ACC112 (cell line): ENCODE results near the gene C9orf85.

Experiments used
- H2AFZ ChIP-seq: fragments of 200-600 bp; sonication (generic); one replicate; pipeline ENCODE4 v1.6.0; 2017; ENCODE audit warnings: antibody characterized with exemption, low read length; ENCODE audit not compliant: unreplicated experiment
- H3K27ac ChIP-seq: fragments of 200-600 bp; sonication (generic); 2 replicates; pipeline ENCODE4 v1.5.1; 2014; ENCODE audit warnings: low read depth, mild to moderate bottlenecking, antibody characterized with exemption, low read length, moderate library complexity
- H3K27me3 ChIP-seq: fragments of 200-600 bp; sonication (generic); 2 replicates; pipeline ENCODE4 v1.6.1; 2014; ENCODE audit warnings: mild to moderate bottlenecking, antibody characterized with exemption, low read length, moderate library complexity, mixed read lengths; ENCODE audit not compliant: insufficient read depth
- H3K36me3 ChIP-seq: fragments of 200-600 bp; sonication (generic); 2 replicates; pipeline ENCODE4 v1.6.1; 2016; ENCODE audit warnings: mild to moderate bottlenecking, antibody characterized with exemption, low read length, moderate library complexity, mixed read lengths; ENCODE audit not compliant: insufficient read depth
- H3K4me1 ChIP-seq: fragments of 200-600 bp; sonication (generic); one replicate; pipeline ENCODE4 v1.6.1; 2016; ENCODE audit warnings: low read length, mixed read lengths; ENCODE audit not compliant: insufficient read depth, unreplicated experiment, control insufficient read depth
- H3K4me3 ChIP-seq: fragments of 200-600 bp; sonication (generic); 2 replicates; pipeline ENCODE4 v1.5.1; 2014; ENCODE audit warnings: mild to moderate bottlenecking, low read depth, low read length
- H3K79me2 ChIP-seq: fragments of 200-600 bp; sonication (generic); one replicate; pipeline ENCODE4 v1.6.0; 2016; ENCODE audit warnings: low read length; ENCODE audit not compliant: control insufficient read depth, unreplicated experiment, insufficient read depth

Gene C9orf85

DNA sequence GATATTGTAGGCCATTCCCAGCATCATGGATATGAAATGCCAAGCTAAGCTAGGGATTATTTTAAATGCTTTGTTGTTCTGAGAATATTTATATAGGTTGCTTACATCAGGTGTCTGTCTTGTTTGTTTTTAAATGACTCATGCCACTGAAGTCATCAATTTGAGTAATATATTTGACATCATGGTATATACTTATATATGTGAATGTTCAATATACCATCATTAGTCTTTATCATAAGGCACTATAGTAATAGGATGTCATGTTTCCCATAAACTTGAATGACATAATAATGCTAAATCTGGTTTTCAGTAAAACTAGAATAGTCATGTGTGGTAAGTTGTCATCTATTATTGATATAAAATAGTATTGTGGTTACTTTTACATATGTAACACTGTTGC lies 13.1 kb downstream of the C9orf85 start:
- H3K27ac ChIP-seq: no peak overlapping the region
- no peaks in the 10 kb centered on the region for H3K36me3 ChIP-seq
- H3K79me2 ChIP-seq: peaks cover 42% of the 10 kb centered on the region
- H2AFZ ChIP-seq: no peak overlapping the region
- H3K4me1 ChIP-seq: peaks cover 17% of the 10 kb centered on the region
- H3K27me3 ChIP-seq: no peaks in the 10 kb centered on the region
- H3K4me3 ChIP-seq: no peak overlapping the region

DNA sequence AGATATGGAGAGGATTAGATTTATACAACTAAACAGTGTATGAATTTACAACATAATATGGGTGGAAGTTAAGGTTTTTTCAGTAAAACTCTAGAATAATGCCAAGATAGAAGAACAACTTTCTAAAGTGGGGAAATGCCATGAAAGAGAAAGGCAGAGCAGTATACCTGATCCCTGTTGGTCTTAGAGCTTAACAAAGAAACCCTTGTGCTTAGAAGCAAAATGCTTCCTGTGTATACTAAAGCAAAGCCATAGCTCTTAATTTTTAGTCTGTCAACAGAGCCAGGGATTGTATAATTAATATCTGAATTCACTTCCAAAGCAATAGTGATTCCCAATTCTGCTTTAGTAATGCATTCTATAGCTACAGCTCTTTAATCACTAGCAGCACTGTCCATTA lies 14.4 kb downstream of the C9orf85 start:
- H3K36me3 ChIP-seq: no peaks in the 10 kb centered on the region
- no peaks in the 10 kb centered on the region for H3K27me3 ChIP-seq
- no peak overlapping the region for H3K27ac ChIP-seq
- H3K4me3 ChIP-seq: no peak overlapping the region
- peaks cover 17% of the 10 kb centered on the region for H3K4me1 ChIP-seq
- peaks cover 40% of the 10 kb centered on the region for H3K79me2 ChIP-seq
- no peak overlapping the region for H2AFZ ChIP-seq

GRCh38 chr9:71928376-71928775 lies 16.9 kb downstream of the C9orf85 start:
- Histone ChIP-seq H3K4me3 (no peak overlapping the region), H3K27me3 (no peaks in the 10 kb centered on the region), H3K36me3 (peaks cover 3% of the 10 kb centered on the region; the same call in 1 of the 2 replicates), H3K79me2 (peaks cover 33% of the 10 kb centered on the region), H3K4me1 (peaks cover 9% of the 10 kb centered on the region), H2AFZ (no peak overlapping the region), H3K27ac (no peak overlapping the region)

- Histone ChIP-seq H3K79me2 (peaks cover 28% of the 10 kb centered on the region), H3K36me3 (peaks cover 3% of the 10 kb centered on the region; the same call in 1 of the 2 replicates), H2AFZ (no peak overlapping the region), H3K27ac (no peak overlapping the region), H3K27me3 (no peaks in the 10 kb centered on the region), H3K4me3 (no peak overlapping the region), H3K4me1 (peaks cover 9% of the 10 kb centered on the region)
Observed at GRCh38 chr9:71928806-71929205, 17.4 kb downstream of the C9orf85 start.

DNA sequence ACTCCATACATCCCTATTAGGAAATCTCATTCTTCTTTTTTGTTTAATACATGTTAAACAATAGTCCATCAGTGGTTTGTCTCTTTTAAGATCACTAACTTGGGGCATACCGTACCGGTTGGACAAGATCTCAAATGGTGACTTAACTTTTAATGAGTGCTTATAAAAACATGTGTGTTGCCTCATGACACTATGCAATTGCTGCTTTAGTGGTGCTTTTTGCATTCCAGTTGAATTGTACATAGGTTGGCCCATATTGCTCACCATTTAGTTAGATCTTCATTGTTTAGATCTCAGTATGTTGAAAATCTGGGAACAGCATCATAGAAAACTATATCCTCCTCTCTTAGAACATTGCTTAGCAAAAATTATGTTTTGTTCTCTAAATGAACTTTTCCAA lies 17.8 kb downstream of the C9orf85 start:
- H3K4me3 ChIP-seq: no peak overlapping the region
- no peaks in the 10 kb centered on the region for H3K27me3 ChIP-seq
- peaks cover 25% of the 10 kb centered on the region for H3K79me2 ChIP-seq
- no peak overlapping the region for H2AFZ ChIP-seq
- H3K27ac ChIP-seq: no peak overlapping the region
- H3K36me3 ChIP-seq: peaks cover 3% of the 10 kb centered on the region; the same call in 1 of the 2 replicates
- H3K4me1 ChIP-seq: peaks cover 9% of the 10 kb centered on the region

GRCh38 chr9:71929791-71930440 lies 18.5 kb downstream of the C9orf85 start:
- Histone ChIP-seq H3K4me1 (peaks cover 9% of the 10 kb centered on the region), H3K4me3 (no peak overlapping the region), H3K79me2 (peaks cover 21% of the 10 kb centered on the region), H2AFZ (no peak overlapping the region), H3K27me3 (no peaks in the 10 kb centered on the region), H3K27ac (no peak overlapping the region), H3K36me3 (peaks cover 3% of the 10 kb centered on the region; the same call in 1 of the 2 replicates)

DNA sequence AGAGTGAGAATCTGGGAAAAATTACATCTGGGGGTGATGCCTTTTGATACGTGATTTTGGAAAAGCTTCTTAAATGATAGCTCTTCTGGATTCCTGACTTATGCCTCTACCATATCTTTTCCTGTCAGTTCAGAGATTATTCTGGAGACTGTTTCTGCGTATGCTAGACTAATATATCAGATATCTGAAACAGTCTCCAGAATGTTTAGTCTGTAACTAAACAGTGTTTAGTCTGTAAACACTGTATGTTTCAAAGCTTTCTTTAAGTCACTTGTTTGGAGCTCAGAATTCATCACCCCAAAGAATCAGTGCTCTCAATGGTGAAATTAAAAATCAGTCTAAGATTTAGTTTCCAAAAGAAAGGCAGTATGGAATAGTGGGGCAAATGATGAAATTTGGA lies 19.7 kb downstream of the C9orf85 start:
- Histone ChIP-seq H3K27ac (no peak overlapping the region), H3K27me3 (no peaks in the 10 kb centered on the region), H3K36me3 (peaks cover 3% of the 10 kb centered on the region; the same call in 1 of the 2 replicates), H2AFZ (no peak overlapping the region), H3K4me1 (peaks cover 9% of the 10 kb centered on the region), H3K79me2 (peaks cover 12% of the 10 kb centered on the region), H3K4me3 (no peak overlapping the region)

GRCh38 chr9:71936066-71936465 lies 24.6 kb downstream of the C9orf85 start:
- H3K27ac ChIP-seq: no peak overlapping the region
- H3K4me3 ChIP-seq: no peak overlapping the region
- H3K36me3 ChIP-seq: peaks cover 3% of the 10 kb centered on the region; the same call in 1 of the 2 replicates
- H2AFZ ChIP-seq: no peak overlapping the region
- no peaks in the 10 kb centered on the region for H3K4me1 ChIP-seq
- H3K79me2 ChIP-seq: peaks cover 14% of the 10 kb centered on the region
- H3K27me3 ChIP-seq: no peaks in the 10 kb centered on the region

DNA sequence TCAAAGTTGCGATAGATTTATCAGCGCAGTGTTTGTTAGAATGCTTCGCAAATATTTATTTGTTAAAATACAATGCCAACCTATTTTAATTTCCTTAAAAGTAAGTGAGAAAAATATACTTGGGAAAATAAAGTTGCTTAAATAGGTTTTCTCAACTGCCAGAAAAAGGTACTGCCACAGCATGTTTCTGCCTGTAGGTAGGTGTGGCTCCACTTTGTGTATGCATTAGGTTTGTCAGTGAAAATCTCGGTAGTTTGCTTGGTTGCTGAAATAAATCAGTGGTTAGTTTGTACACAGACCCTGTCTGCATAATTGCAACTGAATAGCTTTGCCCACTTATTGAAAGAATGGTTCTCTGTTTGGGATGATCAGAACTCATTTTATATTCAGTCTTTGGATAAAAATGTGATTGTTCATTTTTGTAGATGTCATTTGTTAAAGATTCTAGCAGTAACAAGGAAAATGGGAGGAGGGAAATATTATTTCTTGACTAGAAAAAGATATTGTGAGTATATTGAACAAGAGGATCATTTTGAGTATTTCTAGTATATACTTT lies 25.7 kb downstream of the C9orf85 start:
- peaks cover 15% of the 10 kb centered on the region for H3K79me2 ChIP-seq
- H2AFZ ChIP-seq: no peak overlapping the region
- no peak overlapping the region for H3K4me3 ChIP-seq
- H3K27ac ChIP-seq: no peak overlapping the region
- H3K4me1 ChIP-seq: no peaks in the 10 kb centered on the region
- peaks cover 3% of the 10 kb centered on the region; the same call in 1 of the 2 replicates for H3K36me3 ChIP-seq
- no peaks in the 10 kb centered on the region for H3K27me3 ChIP-seq

DNA sequence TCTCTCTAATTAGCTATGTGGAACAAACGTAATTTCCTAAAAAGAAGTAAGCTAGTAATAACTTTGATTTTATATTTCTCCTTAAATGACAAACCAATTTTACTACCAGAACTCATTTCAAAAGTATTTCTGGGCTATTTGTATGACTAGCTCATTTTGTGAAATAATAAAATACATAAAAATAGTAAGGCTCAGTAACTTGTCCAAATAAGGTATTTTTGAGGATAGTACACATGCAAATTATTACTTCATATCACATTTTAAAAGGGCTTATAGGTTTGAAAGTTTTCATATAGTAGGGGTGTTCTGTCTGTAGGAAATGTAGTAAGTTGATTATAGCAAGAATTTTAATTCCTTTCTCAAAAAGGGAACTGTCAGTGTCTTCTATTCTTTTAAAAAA lies 26.5 kb downstream of the C9orf85 start:
- H3K79me2 ChIP-seq: peaks cover 13% of the 10 kb centered on the region
- no peaks in the 10 kb centered on the region for H3K4me1 ChIP-seq
- H3K27me3 ChIP-seq: no peaks in the 10 kb centered on the region
- no peak overlapping the region for H3K27ac ChIP-seq
- H2AFZ ChIP-seq: no peak overlapping the region
- H3K4me3 ChIP-seq: no peak overlapping the region
- no peaks in the 10 kb centered on the region for H3K36me3 ChIP-seq

- Histone ChIP-seq H3K27me3 (no peaks in the 10 kb centered on the region), H2AFZ (no peak overlapping the region), H3K79me2 (peaks cover 18% of the 10 kb centered on the region), H3K4me3 (no peak overlapping the region), H3K4me1 (peaks cover 4% of the 10 kb centered on the region), H3K27ac (no peak overlapping the region), H3K36me3 (no peaks in the 10 kb centered on the region)
Observed at GRCh38 chr9:71941060-71941568, 29.7 kb downstream of the C9orf85 start.
